Measurements from ENCODE around the gene PDZD2.
"Not testable (repeated sequence)": the region's sequence is repeated elsewhere in the genome, so short reads cannot be mapped to it uniquely, and the experiment has no call there.

The PDZD2 gene

GRCh38 chr5:32118922-32119321 lies 480.0 kb downstream of the PDZD2 start:
- DNase-seq: not testable (repeated sequence)

DNA sequence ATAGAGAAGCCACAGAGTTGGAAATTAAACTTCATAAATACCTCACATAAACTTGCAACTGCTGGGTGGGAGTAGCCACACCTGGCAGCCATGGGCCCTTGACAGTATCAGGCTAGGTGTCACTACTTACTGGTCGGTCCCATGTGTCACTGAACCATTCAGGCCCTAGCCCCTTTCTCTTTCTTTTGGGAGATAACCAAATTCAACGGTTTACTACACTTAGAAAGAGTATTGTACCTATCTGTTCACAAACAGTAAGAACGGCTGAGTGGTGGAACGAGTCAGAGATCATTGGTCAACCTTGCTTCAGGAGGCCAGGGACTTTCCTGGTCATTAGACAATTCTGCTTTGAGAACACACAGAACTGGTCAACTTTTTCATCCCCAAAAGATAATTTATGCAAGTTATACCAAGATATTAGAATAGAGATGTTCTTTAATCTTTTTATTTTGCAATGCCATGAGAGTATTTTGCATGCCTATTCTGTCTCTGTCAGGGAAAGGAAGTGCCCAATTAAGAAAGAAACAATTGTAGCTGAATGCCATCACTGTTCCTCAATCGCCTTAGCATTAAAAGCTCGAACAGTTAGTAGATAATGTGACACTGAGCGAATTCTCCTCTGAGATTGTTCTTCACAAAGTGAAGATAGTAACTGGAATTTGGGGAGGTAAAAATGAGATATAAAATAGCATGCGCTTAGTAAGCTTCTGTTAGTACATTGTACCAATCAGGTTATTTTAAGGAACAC lies 484.3 kb downstream of the PDZD2 start:
- no peak for DNase-seq

DNA sequence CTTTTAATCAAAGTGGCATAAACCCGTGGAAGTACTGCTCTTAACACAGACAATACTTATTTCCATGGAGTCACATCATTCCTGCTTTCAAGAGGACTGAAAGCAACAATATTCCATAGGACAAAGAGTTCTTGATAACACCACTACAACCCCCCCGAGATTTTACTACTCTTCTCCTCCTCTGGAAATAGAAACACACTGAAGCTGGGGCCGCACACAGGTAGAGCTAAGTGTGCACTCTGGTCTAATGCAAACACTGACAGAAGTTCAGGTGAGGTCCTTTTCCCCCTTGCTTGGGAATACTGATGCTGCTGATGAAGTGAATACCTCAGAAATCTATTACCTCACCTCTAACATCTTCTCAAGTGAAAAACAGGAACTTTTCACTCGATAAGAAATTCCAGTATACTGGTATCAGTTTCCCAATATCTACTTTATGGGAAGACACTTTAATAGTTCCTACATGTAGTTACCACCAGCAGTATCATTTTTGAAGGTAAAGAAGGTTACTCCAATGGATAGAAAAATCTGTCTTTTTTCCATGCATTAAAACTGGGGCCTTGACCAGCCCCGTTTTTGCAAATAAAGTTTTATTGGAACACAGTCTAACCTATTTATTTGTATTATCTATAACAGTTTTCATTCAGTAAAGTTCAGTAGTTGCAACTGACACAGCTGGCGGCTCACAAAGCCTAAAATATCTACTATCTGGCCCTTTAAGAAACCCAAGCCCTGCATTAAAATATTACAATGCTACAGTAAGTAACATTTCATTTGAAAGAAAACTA lies 485.2 kb downstream of the PDZD2 start:
- DNase-seq: no peak

GRCh38 chr5:32126691-32127090 lies 487.8 kb downstream of the PDZD2 start:
- DNase-seq: no peak

DNA sequence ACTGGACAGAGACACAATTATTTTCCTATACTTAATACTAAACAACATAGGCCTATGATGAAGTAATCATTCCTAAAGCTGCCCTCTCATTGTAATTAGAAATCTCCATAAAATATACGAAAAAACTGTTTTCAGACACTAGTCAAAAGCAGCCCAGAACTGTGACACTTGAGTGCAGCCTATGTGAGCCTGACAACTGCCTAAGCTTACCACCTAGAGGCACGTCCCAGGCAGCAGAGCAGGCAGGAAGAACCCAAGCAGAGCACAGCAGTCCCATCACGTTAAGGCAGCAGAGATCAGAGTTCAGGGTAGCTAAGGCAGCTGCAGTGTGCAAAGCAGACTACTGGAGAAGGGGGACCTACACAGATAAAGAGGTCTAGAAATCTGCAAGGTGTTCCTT lies 488.8 kb downstream of the PDZD2 start:
- DNase-seq: no peak

DNA sequence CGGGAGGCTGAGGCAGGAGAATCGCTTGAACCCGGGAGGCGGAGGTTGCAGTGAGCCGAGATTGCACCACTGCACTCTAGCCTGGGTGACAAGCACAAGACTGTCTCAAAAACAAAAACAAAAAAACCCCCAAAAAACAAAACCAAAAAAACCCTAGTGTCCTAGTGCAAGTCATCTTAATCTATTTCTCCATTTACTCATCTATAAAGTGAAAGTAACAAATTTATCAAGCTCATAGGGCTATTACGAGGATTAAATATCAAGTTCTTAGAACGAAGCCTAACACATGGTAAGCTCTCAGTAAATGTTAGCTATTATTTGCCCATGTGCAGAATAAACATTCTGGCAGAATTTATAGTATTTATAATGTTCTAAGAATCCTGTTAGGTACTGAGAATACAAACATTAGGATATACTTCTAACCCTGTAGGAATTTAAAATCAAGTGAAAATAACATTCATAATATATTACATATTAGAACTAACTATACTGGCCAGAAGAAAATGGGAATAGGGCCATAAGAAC lies 490.2 kb downstream of the PDZD2 start:
- DNase-seq: no peak

DNA sequence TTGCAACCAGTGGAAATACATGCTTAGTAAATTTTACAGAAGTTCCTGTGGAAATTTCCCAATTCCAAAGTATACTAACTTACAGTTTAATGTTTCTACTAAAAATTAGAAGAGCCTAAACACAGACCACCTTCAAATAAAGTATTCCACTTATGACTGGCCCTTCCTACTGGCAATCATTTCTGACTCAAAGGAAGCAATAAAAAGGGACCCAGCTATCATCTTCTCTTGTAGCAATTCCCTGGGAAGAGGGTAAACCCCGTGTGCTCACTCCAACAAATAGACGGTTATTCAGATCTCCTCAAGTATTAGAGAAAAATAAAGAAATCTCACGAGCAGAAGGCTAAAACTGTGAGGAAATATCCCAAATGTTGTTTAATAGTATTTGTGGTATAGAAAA lies 491.9 kb downstream of the PDZD2 start:
- DNase-seq: no peak

GRCh38 chr5:32131604-32132003 lies 492.7 kb downstream of the PDZD2 start:
- DNase-seq: no peak

GRCh38 chr5:32132757-32133156 lies 493.8 kb downstream of the PDZD2 start:
- no peak for DNase-seq

DNA sequence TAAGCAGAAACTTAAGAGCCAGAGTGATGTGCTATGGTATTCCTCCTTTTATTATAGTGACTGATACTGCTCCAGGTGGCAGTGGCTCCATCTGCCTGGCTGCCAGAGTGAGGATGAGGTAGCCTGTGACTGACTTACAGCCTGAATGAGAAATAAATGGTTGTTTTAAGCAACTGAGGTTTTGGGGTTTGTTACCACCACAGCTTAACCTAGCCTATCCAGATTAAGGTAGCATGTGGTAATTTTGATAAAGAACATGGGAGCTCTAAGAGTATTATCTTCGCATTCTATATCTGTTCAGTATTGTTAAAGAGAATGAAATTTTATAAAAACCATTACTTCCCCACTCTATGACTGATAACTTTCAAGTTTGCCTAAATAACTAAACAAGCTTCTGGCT lies 496.2 kb downstream of the PDZD2 start:
- no peak for DNase-seq

DNA sequence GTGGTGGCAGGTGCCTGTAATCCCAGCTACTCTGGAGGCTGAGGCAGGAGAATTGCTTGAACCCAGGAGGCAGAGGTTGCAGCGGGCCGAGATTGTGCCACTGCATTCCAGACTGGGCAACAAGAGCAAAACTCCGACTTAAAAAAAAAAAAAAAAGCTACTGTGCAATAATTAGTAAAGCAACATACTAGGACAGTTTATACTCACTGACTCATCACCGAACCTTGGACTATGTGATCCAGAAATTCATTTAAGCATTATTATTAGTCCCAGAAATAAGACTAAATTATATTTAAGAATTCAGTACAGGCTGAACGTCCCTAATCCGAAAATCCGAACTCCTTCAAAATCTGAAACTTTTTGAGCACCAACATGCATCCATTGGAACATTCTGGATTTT lies 497.4 kb downstream of the PDZD2 start:
- no peak for DNase-seq

DNA sequence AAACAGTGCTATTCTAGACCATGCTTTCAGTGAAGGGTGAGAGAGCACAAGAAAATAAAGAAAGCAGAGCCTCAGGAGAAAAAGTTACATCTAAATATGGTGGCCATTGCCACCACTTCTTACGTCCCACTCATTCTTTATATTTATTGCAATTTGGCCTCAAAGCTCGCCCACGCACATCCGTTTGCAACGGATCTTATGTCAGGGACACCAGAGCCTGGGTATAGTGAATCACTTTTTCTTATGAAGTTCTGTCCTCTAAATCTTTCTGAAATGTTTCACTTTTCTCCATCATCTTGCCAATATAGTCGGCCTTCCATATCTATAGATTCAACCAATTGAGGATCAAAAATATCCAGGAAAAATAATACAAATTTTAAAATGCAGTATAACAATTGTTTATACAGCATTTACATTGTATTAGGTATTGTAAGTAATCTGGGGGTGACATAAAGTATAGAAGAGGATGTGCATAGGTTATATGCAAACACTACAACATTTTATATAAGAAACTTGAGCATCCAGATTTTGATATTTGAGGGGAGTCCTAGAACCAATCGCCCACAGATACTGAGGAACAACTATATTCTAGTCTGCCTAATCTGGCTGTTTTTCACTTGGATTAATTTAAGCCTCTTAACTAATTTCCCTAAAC lies 500.0 kb downstream of the PDZD2 start:
- no peak for DNase-seq

DNA sequence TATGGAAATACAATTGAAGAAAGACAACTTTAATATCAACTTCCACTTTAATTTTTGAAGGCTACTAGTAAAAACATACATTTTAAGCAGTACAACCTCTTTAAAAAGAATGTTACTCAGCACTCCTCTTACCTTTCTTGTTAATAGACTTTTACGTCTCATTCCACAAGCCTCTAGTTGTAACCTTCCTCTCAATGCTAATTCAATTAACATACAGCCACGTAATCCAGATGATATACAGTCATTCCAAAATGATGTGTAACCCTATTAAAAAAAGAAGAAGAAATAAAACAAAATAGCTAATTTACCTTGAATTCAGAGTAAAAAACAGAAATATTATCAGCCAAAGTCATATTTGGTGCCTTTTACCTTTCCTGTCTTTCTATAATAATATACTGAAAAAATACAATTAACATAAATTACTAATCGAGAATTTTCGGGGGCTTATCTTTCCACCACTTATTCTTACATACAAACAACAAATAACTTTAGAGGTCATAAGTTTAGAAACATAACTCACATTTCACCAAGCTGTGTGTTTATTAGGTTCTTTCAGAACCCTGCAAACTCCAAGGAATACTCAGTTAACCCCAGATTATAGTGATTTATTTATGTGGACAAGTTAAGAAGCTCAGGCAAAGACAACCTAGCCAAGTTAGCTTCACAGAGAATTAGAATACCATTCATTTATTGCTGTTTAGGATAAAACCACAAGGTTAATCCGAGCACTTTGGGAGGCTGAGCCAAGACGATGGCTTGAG lies 504.9 kb downstream of the PDZD2 start:
- DNase-seq: no peak

GRCh38 chr5:32144378-32145207 lies 505.7 kb downstream of the PDZD2 start:
- DNase-seq: no peak

DNA sequence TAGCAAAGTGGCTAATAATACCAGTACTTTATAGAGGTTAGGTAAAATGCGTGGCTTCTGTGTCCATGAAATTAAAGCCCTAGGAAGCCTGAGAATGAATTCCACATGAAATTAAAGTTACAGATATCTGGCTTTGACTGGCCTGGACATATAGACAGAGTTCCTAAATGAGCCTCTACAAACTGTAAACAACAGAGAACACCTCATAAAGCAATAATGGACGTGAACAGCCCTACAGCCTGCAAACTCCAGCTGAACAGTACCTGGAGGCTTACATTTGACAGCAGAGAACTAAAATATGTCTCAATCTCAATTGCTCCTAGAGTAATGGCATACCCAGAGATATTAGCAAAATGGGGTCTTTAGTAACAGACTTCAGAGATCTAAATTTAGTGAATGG lies 506.4 kb downstream of the PDZD2 start:
- DNase-seq: no peak

GRCh38 chr5:32147236-32147635 lies 508.3 kb downstream of the PDZD2 start:
- no peak for DNase-seq

DNA sequence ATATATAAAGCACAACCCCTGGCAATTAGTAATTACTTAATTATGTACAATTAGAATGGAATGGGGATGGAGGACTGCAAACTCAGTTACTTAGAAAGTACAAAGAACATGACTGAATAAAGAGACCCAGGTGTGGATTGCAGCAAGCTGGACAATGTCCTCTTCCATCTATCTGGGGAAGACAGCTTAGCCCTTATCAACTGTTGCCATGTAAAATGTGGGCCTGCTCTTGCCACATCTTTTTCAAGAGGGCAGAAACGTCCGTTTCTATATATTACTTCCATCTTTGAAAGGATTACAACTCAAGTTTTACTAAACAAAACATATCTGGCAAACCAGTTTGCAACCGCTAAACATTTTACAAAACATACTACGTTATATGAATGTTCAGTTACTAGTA lies 509.0 kb downstream of the PDZD2 start:
- no peak for DNase-seq

DNA sequence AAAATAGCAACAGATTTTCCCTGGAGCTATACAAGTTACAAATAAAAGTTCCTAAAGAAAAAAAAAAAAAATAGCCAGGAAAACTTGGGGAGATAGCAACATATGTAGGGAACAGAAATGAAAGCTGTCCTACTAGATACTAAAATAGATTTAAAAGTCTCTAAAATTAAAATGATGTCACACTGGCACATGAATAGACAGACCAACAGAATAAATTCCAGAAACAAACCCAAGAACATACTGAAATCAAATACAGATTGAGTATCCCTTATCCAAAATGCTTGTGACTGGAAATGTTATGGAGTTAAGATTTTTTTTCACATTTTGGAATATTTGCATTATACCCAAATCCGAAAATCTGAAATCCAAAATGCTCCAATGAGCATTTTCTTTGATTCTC lies 511.4 kb downstream of the PDZD2 start:
- DNase-seq: no peak

GRCh38 chr5:32151198-32151597 lies 512.3 kb downstream of the PDZD2 start:
- DNase-seq: no peak

GRCh38 chr5:32153723-32154122 lies 514.8 kb downstream of the PDZD2 start:
- DNase-seq: no peak

DNA sequence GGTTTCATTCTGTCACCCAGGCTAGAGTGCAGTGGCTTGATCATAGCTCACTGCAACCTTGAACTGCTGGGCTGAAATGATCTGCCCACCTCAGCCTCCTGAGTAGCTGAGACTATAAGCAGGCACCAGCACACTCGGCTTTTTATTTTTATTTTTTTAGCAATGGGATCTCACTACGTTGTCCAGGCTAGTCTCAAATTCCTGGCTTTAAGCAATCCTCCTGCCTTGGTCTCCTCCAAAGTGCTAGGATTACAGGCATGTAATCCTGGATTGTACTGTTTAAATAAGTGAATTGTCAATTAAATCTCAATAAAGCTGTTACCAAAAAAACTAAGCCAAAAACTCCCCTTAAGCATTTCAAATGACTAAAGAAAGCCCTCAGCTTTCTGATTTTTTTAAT lies 516.3 kb downstream of the PDZD2 start:
- DNase-seq: no peak

DNA sequence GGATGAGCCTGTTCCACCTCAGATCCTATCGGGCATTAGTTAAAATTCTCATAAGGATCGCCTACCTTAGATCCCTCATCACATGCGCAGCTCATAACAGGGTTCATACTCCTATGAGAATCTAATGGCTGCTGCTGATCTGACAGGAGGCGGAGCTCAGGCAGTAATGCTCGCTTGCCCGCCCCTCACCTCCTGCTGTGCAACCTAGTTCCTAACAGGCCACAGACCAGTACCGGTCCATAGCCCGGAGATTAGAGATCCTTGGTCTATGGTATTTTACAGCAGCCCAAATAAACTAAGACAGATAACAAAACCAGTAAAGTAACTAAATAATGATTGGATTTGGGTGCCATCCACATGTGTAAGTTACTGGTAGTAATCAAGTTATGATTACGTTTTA lies 517.7 kb downstream of the PDZD2 start:
- no peak for DNase-seq
